CD4-positive, alpha-beta T cell treated with Interleukin-10 for 1 hour (primary cell): ENCODE measurements around the gene RUBCNL.

Experiments used
- DNase-seq: peaks from one replicate; pipeline ENCODE4 v3.0.0-alpha.2; 2020

The RUBCNL gene

GRCh38 chr13:46339035-46339666 is 47.9 kb downstream of the RUBCNL start:
- peak; percentile 10 for DNase-seq

- DNase-seq, result no peak
These were observed 49.4 kb downstream of the RUBCNL start for GRCh38 chr13:46337700-46338099.

GRCh38 chr13:46334035-46334822 is 52.8 kb downstream of the RUBCNL start:
- DNase-seq, result no peak

- DNase-seq, result no peak
These were observed 54.3 kb downstream of the RUBCNL start for GRCh38 chr13:46332772-46333171.

GRCh38 chr13:46329624-46330023 is 57.4 kb downstream of the RUBCNL start:
- DNase-seq, result no peak

- DNase-seq, result no peak
These were observed 59.8 kb downstream of the RUBCNL start for GRCh38 chr13:46327246-46327645.

GRCh38 chr13:46324976-46325375 is 62.1 kb downstream of the RUBCNL start:
- DNase-seq, result no peak

- peak; percentile 76 for DNase-seq
These were observed 65.4 kb downstream of the RUBCNL start for GRCh38 chr13:46321494-46322225.

GRCh38 chr13:46320821-46321220 is 66.2 kb downstream of the RUBCNL start:
- DNase-seq, result no peak

- DNase-seq, result no peak
These were observed 66.6 kb downstream of the RUBCNL start for GRCh38 chr13:46320406-46320805.

GRCh38 chr13:46318986-46319385 is 68.1 kb downstream of the RUBCNL start:
- DNase-seq, result no peak

- DNase-seq, result no peak
These were observed 69.9 kb downstream of the RUBCNL start for GRCh38 chr13:46317120-46317519.

GRCh38 chr13:46315491-46316075 is 71.5 kb downstream of the RUBCNL start:
- DNase-seq, result no peak

GRCh38 chr13:46315036-46315435 is 72.0 kb downstream of the RUBCNL start:
- no peak for DNase-seq

- DNase-seq, result no peak
These were observed 72.5 kb downstream of the RUBCNL start for GRCh38 chr13:46314587-46314986.

- no peak for DNase-seq
These were observed 73.4 kb downstream of the RUBCNL start for GRCh38 chr13:46313432-46314257.

- DNase-seq, result no peak
These were observed 74.0 kb downstream of the RUBCNL start for GRCh38 chr13:46313024-46313423.

- no peak for DNase-seq
These were observed 75.8 kb downstream of the RUBCNL start for GRCh38 chr13:46311217-46311616.

- DNase-seq, result no peak
These were observed 77.0 kb downstream of the RUBCNL start for GRCh38 chr13:46310066-46310465.

GRCh38 chr13:46307554-46307953 is 79.5 kb downstream of the RUBCNL start:
- DNase-seq, result no peak

GRCh38 chr13:46304546-46304945 is 82.5 kb downstream of the RUBCNL start:
- DNase-seq, result no peak

- peak; percentile 10 for DNase-seq
These were observed 83.2 kb downstream of the RUBCNL start for GRCh38 chr13:46303742-46304385.
